HTR-8/SVneo (cell line): ENCODE data around the gene SYNPO.

ENCODE experiments used
- DNase-seq: peaks from one replicate; pipeline ENCODE4 v3.0.0; 2011; ENCODE audit warnings: low spot score, mixed read lengths; ENCODE audit not compliant: insufficient read length
- FAIRE-seq: peaks from 2 replicates; lab custom pipeline; 2011; peaks lifted over from hg19 to GRCh38; lab: Jason Lieb, UNC

Gene SYNPO

DNA sequence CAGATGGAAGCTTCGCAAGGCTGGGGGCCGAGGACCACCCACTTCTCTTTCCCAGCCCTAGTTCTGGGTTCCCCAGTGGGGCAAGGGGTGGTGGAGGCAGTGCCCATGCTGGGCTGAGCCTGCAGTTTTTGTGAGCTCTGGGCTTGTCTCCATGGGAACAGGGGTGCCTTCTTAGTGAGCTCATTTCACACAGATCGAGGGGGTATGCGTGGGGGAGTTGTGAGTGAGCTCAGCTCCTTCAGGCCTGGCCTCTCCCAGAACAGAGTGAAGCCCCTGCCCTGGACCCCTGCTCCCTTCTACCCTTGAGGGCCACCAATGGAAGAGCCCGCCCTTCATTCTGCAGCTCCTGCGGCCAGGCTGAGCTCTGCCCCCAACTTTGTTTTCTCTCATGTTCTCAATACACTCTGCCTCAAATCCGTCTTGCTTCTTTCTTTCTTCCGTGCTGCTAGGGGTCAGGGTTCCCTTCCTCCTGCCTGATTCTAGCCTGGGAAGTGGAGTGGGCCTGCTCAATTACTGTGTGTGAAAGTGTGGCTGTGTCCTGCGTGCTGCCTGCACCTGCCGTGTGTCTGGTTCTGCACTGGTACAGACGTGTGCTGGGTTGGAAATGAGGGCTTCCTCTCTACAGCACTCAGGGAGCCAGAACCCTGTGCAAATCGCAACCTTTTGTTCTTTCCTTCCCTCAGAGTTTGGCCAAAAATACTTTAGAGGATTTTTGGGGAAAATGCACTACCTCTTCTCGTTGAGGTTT, 11.6 kb downstream of the SYNPO start:
- DNase-seq = no peak
- no peak for FAIRE-seq

DNA sequence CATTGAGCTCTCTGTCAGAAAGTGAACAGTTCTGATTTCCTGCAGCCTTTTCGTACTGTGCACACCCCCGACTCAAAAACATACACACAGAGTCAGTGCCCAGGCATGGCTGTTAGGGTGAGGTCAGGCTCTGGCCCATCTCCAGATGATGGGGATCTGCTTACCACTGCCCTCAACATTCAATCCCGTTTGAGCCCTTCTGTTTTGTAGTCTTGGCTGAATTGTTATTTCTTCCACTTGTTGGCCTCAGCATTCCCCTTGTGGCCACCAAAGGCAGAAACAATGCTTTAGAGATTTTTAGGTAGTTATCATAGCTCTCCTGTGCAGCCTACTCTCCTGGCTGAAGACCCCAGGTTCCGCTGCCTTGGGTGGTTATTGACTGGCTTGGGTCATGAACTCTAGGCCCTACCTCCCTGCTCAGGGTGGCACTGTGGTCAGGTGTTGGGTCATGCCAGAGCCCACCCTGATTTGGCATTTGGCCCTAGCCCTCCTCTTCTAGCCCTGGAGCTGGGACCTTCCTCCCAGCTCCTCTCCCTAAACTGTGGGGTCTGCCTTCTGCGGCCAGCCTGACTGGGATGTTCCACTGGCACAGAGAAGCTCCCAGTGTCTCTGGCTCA, 12.8 kb downstream of the SYNPO start:
- DNase-seq (no peak), FAIRE-seq (peak; percentile 49)

DNA sequence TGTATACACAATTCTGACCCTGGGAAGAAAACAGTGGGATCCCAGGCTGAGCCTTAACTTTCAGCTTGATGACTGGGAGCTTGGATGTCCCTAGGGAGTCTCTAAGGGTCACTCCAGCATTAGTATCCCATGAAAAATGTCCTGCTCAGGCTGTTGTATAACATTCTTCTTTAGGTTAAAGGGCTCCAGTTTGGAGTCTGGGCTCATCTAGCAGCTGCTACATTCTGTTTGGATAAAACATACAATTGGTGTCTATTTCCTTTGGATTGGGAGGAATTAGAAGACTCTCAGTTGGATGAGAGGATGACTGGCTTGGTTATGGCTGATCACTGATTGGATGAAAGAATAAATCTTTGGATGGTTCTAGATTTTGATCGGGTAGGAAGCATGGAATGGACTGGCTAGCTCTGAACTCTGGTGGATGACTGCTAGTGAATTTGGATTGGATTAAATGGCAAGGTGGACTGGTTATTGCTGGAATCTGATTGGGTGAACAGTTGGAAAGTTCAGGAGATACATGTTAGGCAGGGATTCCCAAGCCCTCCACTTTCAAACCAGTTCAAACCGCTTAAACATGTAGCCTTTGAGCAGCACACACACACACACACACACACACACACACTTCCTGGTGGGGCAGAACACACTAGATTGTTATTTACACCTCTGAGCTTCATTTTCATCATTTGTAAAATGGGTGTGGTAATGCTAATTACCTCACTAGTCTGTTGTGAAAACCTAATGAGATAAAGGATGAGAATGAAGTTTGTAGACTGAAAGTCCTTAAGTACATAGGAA, 13.5 kb downstream of the SYNPO start:
- FAIRE-seq = peak; percentile 66
- DNase-seq = no peak

DNA sequence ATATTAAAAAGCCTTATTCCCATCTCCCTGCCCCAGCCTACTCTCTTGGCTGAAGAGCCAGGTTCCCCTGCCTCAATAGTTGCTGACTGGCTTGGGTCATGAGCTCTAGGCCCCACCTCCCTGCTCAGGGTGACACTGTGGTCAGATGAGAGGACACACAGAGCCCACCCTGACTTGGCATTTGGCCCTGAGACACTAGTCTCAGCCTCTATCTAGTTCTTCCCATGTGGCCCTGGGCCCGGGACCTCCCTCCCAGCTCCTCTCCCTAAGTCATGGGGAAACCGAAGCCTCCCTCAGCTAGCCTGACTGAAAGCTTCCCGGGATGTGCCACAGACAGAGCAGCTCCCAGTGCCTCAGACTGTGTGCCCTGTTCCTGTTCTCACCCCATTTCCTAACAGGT, 14.8 kb downstream of the SYNPO start:
- no peak for FAIRE-seq
- no peak for DNase-seq

DNA sequence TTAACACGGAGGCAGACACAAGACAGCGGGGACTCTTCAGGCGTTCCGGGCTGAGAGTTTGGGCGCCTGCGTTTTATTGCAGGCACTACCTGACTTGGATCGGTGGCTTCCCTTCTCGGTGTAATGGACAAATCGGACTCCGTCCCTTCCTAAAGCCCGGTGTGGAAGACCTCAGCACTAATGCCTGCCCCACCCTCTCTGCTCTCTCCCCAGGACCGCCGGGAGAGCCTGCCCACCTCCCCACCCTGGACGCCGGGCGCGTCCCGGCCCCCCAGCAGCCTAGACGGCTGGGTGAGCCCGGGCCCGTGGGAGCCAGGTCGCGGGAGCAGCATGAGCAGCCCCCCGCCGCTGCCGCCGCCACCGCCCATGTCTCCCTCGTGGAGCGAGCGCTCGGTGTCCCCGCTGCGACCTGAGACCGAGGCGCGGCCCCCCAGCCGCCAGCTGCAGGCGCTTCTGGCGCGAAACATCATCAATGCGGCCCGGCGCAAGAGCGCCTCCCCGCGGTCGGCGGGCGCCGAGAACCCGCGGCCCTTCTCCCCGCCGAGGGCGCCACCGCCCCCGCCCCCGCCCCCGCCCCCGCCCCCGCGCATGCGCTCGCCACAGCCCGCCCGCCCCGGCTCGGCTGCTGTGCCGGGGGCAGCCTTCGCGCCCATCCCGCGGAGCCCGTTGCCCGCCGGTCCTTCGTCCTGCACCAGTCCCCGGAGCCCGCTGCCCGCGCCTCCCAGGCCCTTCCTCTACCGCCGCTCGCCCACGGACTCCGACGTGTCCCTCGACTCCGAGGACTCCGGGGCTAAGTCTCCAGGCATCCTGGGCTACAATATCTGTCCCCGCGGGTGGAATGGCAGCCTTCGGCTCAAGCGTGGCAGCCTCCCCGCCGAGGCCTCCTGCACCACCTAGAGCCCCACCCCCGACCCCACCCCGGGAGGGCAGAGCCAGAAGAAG, 16.0 kb downstream of the SYNPO start:
- no peak for FAIRE-seq

DNA sequence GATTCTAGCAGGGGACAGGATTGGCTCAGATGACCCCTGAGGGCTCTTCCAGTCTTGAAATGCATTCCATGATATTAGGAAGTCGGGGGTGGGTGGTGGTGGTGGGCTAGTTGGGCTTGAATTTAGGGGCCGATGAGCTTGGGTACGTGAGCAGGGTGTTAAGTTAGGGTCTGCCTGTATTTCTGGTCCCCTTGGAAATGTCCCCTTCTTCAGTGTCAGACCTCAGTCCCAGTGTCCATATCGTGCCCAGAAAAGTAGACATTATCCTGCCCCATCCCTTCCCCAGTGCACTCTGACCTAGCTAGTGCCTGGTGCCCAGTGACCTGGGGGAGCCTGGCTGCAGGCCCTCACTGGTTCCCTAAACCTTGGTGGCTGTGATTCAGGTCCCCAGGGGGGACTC, 17.7 kb downstream of the SYNPO start:
- FAIRE-seq (no peak), DNase-seq (no peak)

More for the DNA sequence above, 16.0 kb downstream of the SYNPO start:
- peak; percentile 83 for DNase-seq

DNA sequence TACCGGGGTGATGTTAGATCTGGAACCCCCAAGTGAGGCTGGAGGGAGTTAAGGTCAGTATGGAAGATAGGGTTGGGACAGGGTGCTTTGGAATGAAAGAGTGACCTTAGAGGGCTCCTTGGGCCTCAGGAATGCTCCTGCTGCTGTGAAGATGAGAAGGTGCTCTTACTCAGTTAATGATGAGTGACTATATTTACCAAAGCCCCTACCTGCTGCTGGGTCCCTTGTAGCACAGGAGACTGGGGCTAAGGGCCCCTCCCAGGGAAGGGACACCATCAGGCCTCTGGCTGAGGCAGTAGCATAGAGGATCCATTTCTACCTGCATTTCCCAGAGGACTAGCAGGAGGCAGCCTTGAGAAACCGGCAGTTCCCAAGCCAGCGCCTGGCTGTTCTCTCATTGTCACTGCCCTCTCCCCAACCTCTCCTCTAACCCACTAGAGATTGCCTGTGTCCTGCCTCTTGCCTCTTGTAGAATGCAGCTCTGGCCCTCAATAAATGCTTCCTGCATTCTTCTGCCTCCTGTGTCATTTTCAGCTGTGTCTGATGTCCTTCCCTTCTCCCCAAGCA, 18.3 kb downstream of the SYNPO start:
- DNase-seq (no peak), FAIRE-seq (no peak)

DNA sequence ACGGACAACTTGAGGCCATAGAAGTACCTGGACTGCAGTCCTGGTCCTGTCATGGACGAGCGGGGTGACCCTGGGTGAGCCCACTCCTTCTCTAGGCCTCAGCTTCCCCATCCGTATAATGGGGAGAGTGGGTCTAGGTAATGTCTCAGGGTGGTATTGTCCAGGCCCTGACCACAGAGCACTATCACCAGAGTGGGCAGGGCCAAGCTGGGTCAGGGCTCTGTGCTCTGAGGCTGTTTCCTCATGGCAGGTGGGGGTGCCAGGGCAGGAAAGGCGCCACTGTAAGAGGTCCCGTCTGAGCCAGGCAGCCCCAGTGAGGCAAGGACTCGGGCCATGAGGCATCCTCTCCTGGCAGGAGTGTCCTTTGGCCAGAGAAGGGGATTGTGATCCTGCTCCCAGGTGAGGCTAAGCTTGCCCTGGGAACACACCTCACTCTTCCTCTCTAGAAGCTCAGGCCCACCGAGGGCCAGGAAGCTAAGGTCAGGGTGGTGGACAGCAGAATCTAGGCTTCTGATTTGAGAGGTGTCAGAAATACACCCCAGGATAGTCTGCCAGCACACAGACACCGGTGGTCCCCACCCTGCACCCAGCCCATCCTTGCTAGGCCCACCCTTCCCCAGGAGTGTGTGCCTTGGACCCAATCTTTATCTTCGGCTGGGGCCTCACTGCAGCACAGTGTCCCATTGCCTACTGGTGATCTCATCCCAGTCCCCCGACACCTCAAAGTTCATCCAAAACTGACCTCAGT, 19.1 kb downstream of the SYNPO start:
- DNase-seq (no peak), FAIRE-seq (no peak)

DNA sequence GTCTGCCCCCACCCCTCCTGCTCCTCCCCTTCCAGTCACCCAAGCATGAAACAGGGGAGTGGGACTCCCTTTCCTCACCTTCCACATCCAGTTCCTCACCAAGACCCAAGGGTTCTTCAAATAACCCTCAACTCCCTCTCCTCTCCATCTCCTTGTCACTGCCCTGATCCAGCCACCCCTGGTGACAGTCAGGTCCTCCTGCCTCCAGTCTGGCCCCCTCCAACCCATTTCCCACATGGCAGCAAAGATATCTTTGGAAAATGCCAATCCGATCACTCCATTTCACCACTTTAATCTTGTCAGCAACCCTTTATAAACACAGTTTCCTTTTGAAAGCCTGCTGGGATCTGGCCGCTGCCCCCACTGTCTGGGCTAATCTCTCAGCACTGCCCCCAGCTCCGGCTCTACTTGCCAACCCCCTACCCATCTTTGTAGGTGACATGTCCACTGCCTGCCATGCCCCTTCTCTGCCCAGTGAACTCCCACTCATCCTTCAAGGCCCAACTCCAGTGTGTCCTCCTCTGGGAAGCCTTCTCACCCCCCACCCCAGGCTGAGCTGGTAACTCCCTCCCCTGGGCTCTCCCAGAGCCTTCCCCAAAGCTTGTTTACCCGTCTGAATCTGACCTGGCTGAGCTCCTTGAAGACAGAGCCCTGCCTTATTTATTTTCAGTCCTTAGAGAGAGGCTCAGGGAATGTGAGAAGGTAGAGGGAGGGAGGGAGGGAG, 19.8 kb downstream of the SYNPO start:
- no peak for DNase-seq
- FAIRE-seq = no peak

DNA sequence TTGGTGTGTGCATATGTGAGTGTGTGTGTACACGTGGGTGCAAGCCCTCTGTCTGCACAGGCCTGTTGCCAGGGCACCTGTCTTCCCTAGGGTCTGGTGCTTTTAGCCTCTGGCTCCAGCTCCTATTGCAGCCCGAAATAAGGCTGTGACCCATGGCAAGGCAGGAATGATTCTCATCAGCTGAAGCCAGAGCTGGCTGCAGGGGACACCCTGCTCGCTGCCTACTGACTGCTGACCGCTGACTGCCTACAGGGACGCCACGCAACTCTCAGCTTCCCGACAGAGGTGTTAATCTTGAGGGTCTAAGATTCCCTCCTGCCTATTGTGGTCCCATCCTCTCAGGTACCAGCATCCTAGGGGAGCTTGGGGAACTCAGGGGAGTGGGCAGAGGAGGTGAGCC, 20.6 kb downstream of the SYNPO start, which contains the start of gene MYOZ3:
MYOZ3 (plus strand) TSS at position 166 of the 400 bp plus-strand sequence. CDS start 1,691 bp downstream, outside the sequence.
- DNase-seq (no peak), FAIRE-seq (no peak)

DNA sequence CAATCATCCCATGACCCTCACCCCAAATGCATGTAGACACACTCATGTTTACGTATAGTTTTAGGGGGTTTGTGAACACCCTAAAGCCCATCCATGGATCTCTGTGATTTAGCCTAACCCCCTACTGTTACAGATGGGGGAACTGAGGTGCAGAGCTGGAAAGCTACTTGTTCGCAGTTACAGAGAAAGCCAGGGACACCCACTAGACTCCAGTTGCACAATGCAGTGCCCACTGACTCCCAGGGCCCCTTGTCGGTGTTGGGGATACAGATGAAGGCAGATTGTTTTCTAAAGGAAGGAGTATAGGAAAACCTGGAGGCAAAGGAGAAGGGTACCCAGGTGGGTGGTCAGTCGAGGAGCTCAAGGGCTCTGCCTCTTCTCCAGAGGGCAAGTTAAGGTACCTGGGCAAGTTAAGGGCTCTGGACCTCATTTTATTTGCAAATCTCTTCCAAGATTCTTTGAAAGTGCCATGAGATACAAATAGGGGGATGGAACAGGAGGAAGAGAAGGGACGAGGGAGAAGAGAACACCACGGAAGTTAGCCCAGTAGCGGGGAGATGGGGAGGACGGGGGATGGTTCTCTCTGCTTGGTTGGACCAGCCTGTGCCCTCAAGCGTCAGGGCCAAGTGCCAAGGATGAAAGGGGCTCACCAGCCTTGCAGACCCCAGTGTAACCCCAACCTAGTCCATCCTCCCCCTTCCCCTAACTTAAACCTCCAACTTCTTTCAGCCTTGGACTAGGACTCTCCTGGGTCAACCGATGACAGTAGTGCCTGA, 21.5 kb downstream of the SYNPO start:
- DNase-seq (no peak), FAIRE-seq (no peak)

DNA sequence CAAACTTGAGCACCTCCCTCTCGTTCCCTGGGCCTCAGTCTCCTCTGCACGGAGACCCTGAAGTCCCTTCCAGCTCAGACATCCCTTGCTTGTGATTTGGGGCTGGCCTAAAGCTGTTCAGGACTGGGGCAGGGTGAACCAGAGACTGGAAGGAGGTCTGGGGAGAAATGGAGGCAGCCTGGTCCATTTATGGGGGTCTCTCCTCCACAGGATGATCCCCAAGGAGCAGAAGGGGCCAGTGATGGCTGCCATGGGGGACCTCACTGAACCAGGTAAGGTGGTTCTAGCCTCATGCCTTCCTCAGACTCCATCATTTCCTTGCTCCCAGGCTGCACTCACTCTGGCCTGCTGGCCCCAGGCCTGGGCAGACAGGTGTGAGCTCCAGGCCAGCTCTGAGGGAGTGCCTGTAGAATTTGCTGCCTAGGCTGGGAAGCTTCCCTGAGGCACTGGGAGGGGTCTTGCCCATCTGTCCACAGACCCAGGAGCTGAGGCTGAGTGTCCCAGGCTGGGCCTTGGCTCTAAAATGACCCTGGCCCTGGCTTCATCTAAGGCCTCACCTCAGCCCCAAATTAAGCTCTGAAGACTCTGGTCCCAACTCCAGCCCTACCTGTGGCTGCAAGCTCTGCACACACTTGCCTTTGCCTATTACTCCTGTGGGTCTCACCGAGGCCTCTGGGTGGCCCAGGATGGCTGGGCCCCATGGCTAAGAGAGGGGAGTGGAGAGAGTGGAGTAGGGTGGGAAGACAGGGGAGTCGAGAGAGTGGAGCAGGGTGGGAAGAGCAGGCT, 22.5 kb downstream of the SYNPO start:
- FAIRE-seq = no peak
- no peak for DNase-seq

DNA sequence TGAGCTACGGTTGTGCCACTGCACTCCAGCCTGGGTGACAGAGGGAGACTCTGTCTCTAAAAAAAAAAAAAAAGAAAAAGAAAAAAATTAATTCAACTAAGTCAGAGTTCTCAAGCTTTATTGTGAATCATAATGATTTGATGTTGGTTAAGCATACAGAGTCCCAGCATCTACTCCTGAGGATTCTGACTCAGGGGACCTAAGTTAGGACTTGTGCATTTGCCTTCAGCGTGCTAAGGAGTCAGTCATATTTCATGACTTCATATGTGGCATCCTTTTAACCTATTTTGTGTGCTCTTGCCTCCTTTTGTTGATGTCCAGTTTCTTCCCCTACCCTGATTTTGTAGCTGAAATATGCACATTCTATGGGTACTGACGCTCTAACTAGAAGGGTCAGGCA, 23.5 kb downstream of the SYNPO start:
- FAIRE-seq (no peak), DNase-seq (no peak)

DNA sequence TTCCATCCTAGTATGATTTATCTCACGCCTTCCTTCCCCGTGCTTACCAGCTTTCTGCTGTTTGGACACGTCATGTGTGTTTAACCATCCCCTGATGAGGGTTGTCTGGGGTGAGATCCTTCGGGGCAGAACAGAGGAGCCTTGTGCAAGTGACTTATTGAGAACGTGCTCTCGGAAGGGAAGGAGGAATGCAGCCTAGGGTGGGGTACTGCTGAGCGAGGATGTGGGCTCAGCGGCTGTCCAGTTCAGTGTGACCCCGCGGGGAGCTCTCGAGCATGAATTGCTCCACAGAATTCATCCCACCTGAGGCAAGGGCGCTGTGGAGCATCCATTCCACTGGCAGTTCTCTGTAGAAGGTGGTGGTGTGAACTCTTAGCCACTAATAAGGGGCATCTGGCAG, 24.6 kb downstream of the SYNPO start:
- DNase-seq = no peak

DNA sequence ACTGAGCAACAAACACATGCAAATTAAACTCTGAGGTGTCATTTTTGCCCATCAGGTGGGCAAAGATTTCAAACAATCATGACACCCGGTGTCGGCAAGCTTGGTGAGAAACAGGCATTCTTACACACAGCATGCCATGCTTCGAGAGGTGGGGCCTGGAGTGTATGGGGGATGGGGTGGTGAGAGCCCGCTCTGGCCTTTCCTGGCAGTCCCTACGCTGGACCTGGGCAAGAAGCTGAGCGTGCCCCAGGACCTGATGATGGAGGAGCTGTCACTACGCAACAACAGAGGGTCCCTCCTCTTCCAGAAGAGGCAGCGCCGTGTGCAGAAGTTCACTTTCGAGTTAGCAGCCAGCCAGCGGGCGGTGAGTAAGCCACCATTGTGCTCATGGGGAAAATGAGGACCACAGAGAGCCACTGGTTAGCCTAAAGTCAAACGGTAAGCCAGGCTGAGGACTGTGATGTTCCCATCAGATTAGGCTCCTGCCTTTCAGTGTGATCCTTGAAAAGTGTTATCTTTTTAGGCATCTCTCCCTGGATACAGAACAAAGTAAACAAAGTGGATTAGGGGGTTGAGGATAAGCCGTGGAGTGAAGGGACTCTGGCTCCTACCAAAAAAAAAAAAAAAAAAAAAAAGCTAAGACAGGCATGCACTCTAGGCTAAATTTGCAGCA, 30.0 kb downstream of the SYNPO start:
- FAIRE-seq (no peak), DNase-seq (no peak)

More for the DNA sequence above, 24.6 kb downstream of the SYNPO start:
- no peak for FAIRE-seq

DNA sequence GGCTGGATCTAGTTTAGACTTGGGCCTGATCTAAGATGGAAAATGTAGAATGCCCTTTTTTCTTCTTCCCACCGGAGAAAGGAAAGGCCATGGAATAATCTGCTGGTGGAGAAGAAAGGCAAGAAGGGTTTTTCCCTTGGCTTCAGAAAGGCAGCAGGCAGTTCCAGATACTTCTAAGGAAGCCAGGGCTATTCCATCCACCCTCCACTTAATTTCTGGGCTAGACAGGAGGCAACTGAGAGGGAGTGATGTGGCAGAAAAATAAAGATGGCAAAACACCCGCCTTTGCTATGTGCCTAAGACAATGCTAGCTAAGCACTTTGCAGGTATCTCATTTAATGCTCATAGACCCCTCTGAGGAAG, 30.5 kb downstream of the SYNPO start:
- FAIRE-seq = no peak
- no peak for DNase-seq
